K562 (cell line): ENCODE measurements around the gene USP19. TPM values are rescaled to one million over a fixed set of nuclear protein-coding genes. Genes with fewer than 3 reads are reported as not detected.

Source experiments
- ATF7 ChIP-seq: fragments of 450-650 bp; IDR thresholded peaks from 2 replicates; pipeline ENCODE4 v1.7.1; 2014; ENCODE audit warnings: mild to moderate bottlenecking, moderate library complexity
- CBFB ChIP-seq: sonication (generic); formaldehyde crosslinking; IDR thresholded peaks from 2 replicates; pipeline ENCODE4 v1.4.0; 2020; ENCODE audit warnings: mild to moderate bottlenecking, missing genetic modification reagents
- CBX3 ChIP-seq, 2 experiments: IDR thresholded peaks; 1 replicate in 1 of 2; 2 replicates in 1 of 2; pipeline ENCODE4 v1.6.1; 2012; ENCODE audit warnings: inconsistent platforms in 2 of 2, low read length in 2 of 2, borderline replicate concordance in 1 of 2, control low read depth in 1 of 2
- CSDE1 ChIP-seq, 2 experiments: fragments of 450-650 bp; IDR thresholded peaks; 2 replicates each; pipeline ENCODE4 v1.6.1; 2016; ENCODE audit warnings: mild to moderate bottlenecking in 1 of 2
- CXXC5 ChIP-seq: fragments of 250-450 bp; sonication (Bioruptor Pico); IDR thresholded peaks from 2 replicates; pipeline ENCODE4 v1.8.0; 2022; ENCODE audit warnings: inconsistent platforms, mild to moderate bottlenecking, moderate library complexity
- FOXK1 ChIP-seq: sonication (generic); formaldehyde crosslinking; IDR thresholded peaks from 2 replicates; pipeline ENCODE4 v1.8.0; 2022; ENCODE audit warnings: missing genetic modification reagents, mild to moderate bottlenecking, borderline replicate concordance
- FUS ChIP-seq: fragments of 200-400 bp; formaldehyde crosslinking; optimal IDR thresholded peaks from 2 replicates; pipeline ENCODE3; 2017; ENCODE audit warnings: low read depth, low read length
- GABPB2 ChIP-seq: fragments of 250-450 bp; sonication (Bioruptor Pico); conservative IDR thresholded peaks from 2 replicates; pipeline ENCODE4 v1.5.1; 2021; ENCODE audit warnings: mild to moderate bottlenecking
- HDAC2 ChIP-seq: fragments of 450-650 bp; IDR thresholded peaks from 2 replicates; pipeline ENCODE4 v1.6.1; 2016; ENCODE audit warnings: mild to moderate bottlenecking
- JUNB ChIP-seq: fragments of 450-650 bp; formaldehyde crosslinking; conservative IDR thresholded peaks from 2 replicates; pipeline ENCODE4 v1.4.0; 2020; ENCODE audit warnings: mild to moderate bottlenecking
- KLF10 ChIP-seq: fragments of 250-450 bp; sonication (Bioruptor Pico); IDR thresholded peaks from 2 replicates; pipeline ENCODE4 v1.6.1; 2021; ENCODE audit warnings: matching md5 sums
- KLF13 ChIP-seq: fragments of 450-650 bp; IDR thresholded peaks from 2 replicates; pipeline ENCODE4 v1.6.1; 2016; ENCODE audit warnings: missing genetic modification characterization, low read depth, mild to moderate bottlenecking, missing compliant biosample characterization, moderate library complexity, borderline replicate concordance
- MBD1 ChIP-seq: fragments of 250-450 bp; sonication (Bioruptor Pico); IDR thresholded peaks from 2 replicates; pipeline ENCODE4 v1.8.0; 2022; ENCODE audit warnings: inconsistent platforms
- MEF2D ChIP-seq: conservative IDR thresholded peaks from 2 replicates; pipeline ENCODE4 v1.6.1; 2016; ENCODE audit warnings: low read depth, missing genetic modification characterization, missing compliant biosample characterization
- PHF21A ChIP-seq: fragments of 450-650 bp; IDR thresholded peaks from 2 replicates; pipeline ENCODE4 v1.6.1; 2017; ENCODE audit warnings: low read depth, borderline replicate concordance
- PHF8 ChIP-seq: fragments of 200-600 bp; sonication (generic); IDR thresholded peaks from 2 replicates; pipeline ENCODE4 v1.6.1; 2012; ENCODE audit warnings: mixed run types, mild to moderate bottlenecking, inconsistent platforms, low read length, moderate library complexity, borderline replicate concordance
- POLR2A ChIP-seq: fragments of 450-650 bp; conservative IDR thresholded peaks from 2 replicates; pipeline ENCODE4 v1.6.1; 2016
- RCOR1 ChIP-seq, 2 experiments: IDR thresholded peaks; 2 replicates each; pipeline ENCODE4 v1.6.1; 2012; ENCODE audit warnings: low read depth in 2 of 2, low read length in 2 of 2, borderline replicate concordance in 1 of 2, improper control_type of control experiment in 1 of 2
- SIN3B ChIP-seq: fragments of 450-650 bp; IDR thresholded peaks from 2 replicates; pipeline ENCODE4 v1.6.1; 2017; ENCODE audit warnings: low read depth, mild to moderate bottlenecking, moderate library complexity
- TCF7L2 ChIP-seq: fragments of 150-350 bp; IDR thresholded peaks from 2 replicates; pipeline ENCODE4 v1.6.1; 2016; ENCODE audit warnings: low read depth, mild to moderate bottlenecking, low read length, moderate library complexity
- ZNF224 ChIP-seq: sonication (generic); formaldehyde crosslinking; IDR thresholded peaks from 2 replicates; pipeline ENCODE4 v1.8.0; 2022; ENCODE audit warnings: mild to moderate bottlenecking, missing genetic modification reagents
- ZNF717 ChIP-seq: fragments of 250-450 bp; sonication (Bioruptor Pico); IDR thresholded peaks from 2 replicates; pipeline ENCODE4 v1.5.0; 2021
- polyA plus RNA-seq, 8 experiments: library from polyadenylated mRNA; depleted of rRNA in 4 of 8; stranded (reverse) in 5 of 8; unstranded in 3 of 8; fragments of >200 nt; fragmentation: Nextera tagmentation in 2 of 8; fragmentation: Illumina TruSeq in 1 of 8; extraction: Ambion mirVana in 2 of 8; extraction: Trizol in 1 of 8; gene quantifications; 2 replicates each; pipeline versions ENCODE4 v1.2.1 to v1.2.3, GENCODE V29; 2011 to 2014; ENCODE audit warnings: inconsistent platforms in 1 of 8, missing spikeins in 1 of 8
- total RNA-seq, 7 experiments: library from RNA; depleted of rRNA in 6 of 7; stranded (reverse); fragments of >200 nt in 6 of 7; fragmentation: Illumina TruSeq in 2 of 7; extraction: Trizol in 2 of 7; gene quantifications; 2 replicates each; pipeline versions ENCODE4 v1.2.1 to v1.2.3, GENCODE V29; 2011 to 2021; ENCODE audit warnings: low replicate concordance in 1 of 7
- TF ChIP-seq, protein P1 (sequence below): fragments of 250-450 bp; sonication (Bioruptor Pico); IDR thresholded peaks from 2 replicates; pipeline ENCODE4 v1.4.0; 2020; ENCODE audit warnings: mild to moderate bottlenecking
- TF ChIP-seq, protein P2 (sequence below): fragments of 250-450 bp; sonication (Bioruptor Pico); IDR thresholded peaks from 2 replicates; pipeline ENCODE4 v1.4.0; 2020
- TF ChIP-seq, protein P3 (sequence below): sonication (generic); formaldehyde crosslinking; IDR thresholded peaks from 2 replicates; pipeline ENCODE4 v1.8.0; 2022; ENCODE audit warnings: missing genetic modification reagents, mild to moderate bottlenecking, borderline replicate concordance

Gene USP19
- total and polyA plus RNA-seq, 9 of the 15 experiments (the other 6 are each of a cell fraction or from before 2014, with no cell fraction given): 0.24 to 65.9 (median 36.9) TPM

GRCh38 chr3:49133226-49133951 lies 12.8 kb upstream of the USP19 start (continued):
- TF ChIP-seq, protein P1, sequence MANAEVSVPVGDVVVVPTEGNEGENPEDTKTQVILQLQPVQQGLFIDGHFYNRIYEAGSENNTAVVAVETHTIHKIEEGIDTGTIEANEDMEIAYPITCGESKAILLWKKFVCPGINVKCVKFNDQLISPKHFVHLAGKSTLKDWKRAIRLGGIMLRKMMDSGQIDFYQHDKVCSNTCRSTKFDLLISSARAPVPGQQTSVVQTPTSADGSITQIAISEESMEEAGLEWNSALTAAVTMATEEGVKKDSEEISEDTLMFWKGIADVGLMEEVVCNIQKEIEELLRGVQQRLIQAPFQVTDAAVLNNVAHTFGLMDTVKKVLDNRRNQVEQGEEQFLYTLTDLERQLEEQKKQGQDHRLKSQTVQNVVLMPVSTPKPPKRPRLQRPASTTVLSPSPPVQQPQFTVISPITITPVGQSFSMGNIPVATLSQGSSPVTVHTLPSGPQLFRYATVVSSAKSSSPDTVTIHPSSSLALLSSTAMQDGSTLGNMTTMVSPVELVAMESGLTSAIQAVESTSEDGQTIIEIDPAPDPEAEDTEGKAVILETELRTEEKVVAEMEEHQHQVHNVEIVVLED (CRISPR knock-in tag): no peak
- TF ChIP-seq MBD1 (CRISPR knock-in tag) (no peak), ZNF717 (no peak), CSDE1 (IDR thresholded peaks at IDR 0.05) (no peak), JUNB (CRISPR knock-in tag) (no peak), MEF2D (tag) (no peak), SIN3B (no peak), KLF10 (CRISPR knock-in tag) (no peak), FOXK1 (CRISPR knock-in tag) (no peak), ATF7 (no peak), RCOR1 (IDR thresholded peaks at IDR 0.05; ENCODE audit: borderline replicate concordance in 1 of 2, low read depth in 2 of 2, low read length in 2 of 2) (no peak), GABPB2 (CRISPR knock-in tag) (no peak), CBFB (peak; percentile 82), PHF21A (no peak), TCF7L2 (no peak), CBX3 (IDR thresholded peaks at IDR 0.05; ENCODE audit: borderline replicate concordance in 1 of 2, low read length in 2 of 2) (no peak), ZNF224 (CRISPR knock-in tag) (no peak), POLR2A (peak; percentile 41; the same call in 1 of the 2 replicates), KLF13 (tag) (no peak), CXXC5 (CRISPR knock-in tag) (peak; percentile 32), FUS (no peak), HDAC2 (no peak), PHF8 (peak; percentile 36; the same call in 1 of the 2 replicates)
- TF ChIP-seq, protein P2, sequence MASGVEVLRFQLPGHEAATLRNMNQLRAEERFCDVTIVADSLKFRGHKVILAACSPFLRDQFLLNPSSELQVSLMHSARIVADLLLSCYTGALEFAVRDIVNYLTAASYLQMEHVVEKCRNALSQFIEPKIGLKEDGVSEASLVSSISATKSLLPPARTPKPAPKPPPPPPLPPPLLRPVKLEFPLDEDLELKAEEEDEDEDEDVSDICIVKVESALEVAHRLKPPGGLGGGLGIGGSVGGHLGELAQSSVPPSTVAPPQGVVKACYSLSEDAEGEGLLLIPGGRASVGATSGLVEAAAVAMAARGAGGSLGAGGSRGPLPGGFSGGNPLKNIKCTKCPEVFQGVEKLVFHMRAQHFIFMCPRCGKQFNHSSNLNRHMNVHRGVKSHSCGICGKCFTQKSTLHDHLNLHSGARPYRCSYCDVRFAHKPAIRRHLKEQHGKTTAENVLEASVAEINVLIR (CRISPR knock-in tag): no peak
- TF ChIP-seq, protein P3, sequence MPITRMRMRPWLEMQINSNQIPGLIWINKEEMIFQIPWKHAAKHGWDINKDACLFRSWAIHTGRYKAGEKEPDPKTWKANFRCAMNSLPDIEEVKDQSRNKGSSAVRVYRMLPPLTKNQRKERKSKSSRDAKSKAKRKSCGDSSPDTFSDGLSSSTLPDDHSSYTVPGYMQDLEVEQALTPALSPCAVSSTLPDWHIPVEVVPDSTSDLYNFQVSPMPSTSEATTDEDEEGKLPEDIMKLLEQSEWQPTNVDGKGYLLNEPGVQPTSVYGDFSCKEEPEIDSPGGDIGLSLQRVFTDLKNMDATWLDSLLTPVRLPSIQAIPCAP (CRISPR knock-in tag): no peak
